HG03432 (cell line): ENCODE measurements around the gene TXNDC5.
"Not testable (repeated sequence)": the region's sequence is repeated elsewhere in the genome, so short reads cannot be mapped to it uniquely, and the experiment has no call there.

Experiments used
- ATAC-seq: cut with Tn5 transposase; IDR thresholded peaks from one replicate; pipeline ENCODE4 v1.9.1; 2021; ENCODE audit warnings: mild to moderate bottlenecking, moderate library complexity; ENCODE audit not compliant: unreplicated experiment

Gene TXNDC5

DNA sequence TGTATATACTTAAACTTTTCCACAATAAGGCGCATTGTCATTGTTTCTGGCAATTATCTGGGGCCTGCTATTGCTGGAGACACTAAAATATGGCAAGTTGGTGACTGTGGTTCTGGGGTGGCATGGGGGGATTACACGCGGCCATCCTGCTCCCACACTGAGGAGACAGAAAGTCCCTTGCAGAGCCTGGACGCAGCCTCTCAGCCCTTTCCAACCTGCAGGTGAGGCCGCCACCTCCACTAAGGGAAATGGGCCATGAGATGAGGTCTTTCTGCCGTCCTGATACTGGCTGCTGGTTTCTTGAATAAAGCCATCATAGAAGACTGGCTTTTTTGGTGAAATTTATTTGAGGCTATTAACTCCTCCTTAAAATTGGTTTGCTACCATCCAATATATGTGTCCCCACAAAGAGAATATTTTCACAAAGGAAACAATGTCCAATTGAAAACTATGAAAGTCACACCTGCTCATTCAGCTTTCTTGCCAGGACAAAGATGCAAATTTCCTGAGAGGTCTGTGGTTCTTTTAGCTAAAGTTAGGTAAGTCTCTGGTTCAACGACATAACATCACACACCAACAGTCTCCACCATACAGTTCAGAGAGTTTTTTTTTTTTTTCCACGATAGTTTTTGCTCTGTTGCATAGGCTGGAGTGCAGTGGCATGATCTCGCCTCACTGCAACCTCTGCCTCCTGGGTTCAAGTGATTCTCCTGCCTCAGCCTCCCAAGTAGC, 13.0 kb downstream of the TXNDC5 start:
- ATAC-seq: no peak

DNA sequence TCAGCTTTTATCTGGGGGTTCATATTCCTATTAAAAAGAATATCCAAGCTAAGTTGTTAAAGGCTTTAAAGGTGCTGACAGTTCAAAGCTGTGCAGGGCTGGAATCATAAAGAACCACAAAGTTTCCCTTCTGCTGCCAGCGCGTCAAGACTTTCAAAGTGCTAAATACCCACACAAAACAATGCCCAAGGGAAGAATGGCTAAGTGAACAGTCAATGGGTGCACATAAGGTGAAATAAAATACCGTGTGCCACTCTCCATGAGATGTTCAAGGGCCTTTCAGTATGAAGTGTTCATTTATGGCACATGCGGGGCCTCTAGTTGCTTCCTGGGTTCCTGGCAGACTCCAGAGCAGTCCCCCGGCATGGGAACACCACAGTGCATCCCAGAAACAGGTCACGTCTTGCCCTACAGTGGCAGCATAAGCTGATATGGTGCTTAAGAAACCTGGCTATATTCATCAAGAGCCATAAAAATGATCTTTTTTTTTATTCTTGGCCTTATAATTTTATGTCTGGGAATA, 14.1 kb downstream of the TXNDC5 start:
- no peak for ATAC-seq

DNA sequence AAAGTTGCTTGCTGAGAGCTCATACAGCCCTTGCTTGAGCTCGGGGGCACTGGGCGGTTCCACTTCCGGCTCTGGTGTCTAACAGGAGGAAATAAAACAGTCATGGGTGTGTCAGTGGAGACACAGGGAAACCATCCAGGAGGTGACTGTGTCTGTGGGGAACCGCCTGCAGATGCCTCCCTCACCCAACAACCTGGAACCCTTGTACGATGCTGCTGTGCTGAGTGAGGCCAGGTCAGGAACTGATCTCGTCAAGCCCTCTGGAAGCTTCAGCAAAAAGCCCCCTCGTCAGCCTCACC, 15.5 kb downstream of the TXNDC5 start:
- ATAC-seq: no peak

DNA sequence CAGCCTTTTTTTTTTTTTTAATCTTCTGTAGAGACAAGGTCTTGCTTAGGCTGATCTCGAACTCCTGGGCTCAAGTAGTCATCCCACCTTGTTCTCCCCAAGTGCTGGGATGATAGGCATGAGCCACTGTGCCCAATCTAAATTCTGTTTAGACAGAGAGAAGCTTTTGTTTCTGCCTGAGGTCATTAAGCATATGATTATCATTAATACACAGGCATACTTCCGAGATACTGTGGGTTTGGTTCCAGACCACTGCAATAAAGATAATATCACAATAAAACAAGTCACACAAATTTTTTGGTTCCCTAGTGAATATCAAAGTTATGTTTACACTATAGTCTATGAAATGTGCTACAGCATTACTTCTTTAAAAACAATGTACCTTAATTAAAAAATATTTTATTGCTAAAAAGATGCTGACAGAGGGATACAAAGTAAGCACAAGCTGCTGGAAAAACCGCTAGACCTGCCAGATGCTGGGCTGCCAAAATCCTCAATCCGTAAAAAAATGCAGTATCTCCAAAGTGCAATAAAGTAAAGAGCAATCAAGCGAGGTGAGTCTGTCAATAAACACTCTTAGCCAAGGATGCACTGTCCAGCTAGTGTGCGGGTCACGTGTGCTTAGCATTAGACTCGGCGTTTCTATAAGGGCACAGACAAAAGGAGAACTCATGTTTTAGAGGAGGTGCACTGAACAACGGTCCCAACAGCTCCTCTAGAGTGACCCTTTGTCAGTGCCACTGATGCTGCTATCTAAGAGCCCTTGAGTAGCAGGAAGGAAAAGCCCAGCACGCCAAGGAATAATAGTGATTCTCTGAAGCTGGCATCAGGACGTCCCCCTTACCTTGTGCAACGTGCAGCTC, 16.1 kb downstream of the TXNDC5 start:
- no peak for ATAC-seq

DNA sequence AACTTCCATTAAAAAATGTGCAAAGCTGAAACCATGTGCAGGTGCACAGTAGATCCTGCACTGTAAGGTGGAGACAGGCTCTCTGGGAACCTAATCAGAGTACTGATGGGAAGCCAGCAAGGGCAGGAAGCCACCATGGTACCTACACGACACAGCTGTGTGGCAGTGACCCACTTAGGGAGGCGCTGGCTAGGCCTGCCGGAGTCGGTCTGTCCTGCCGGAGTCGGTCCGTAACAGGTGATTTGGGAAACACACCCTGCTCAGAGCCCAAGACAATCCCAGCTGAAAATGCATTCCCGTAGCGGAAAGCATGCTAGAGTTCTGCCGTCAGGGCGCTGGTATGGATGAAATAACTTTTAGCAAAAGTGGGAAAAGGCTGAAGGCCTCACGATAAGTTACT, 17.2 kb downstream of the TXNDC5 start:
- no peak for ATAC-seq

DNA sequence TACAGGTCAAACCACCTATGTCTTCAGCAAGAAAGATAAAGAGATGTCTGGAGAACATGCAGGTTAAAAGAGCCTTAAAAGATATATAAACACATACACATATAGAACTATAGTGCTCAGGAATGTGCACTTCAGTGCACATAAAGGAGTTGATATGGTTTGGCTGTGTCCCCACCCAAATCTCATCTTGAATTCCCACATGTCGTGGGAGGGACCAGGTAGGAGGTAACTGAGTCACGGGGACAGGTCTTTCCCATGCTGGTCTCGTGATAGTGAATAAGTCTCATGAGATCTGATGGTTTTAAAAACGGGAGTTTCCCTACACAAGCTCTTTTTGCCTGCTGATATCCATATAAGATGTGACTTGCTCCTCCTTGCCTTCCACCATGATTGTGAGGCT, 18.2 kb downstream of the TXNDC5 start:
- ATAC-seq: not testable (repeated sequence)

DNA sequence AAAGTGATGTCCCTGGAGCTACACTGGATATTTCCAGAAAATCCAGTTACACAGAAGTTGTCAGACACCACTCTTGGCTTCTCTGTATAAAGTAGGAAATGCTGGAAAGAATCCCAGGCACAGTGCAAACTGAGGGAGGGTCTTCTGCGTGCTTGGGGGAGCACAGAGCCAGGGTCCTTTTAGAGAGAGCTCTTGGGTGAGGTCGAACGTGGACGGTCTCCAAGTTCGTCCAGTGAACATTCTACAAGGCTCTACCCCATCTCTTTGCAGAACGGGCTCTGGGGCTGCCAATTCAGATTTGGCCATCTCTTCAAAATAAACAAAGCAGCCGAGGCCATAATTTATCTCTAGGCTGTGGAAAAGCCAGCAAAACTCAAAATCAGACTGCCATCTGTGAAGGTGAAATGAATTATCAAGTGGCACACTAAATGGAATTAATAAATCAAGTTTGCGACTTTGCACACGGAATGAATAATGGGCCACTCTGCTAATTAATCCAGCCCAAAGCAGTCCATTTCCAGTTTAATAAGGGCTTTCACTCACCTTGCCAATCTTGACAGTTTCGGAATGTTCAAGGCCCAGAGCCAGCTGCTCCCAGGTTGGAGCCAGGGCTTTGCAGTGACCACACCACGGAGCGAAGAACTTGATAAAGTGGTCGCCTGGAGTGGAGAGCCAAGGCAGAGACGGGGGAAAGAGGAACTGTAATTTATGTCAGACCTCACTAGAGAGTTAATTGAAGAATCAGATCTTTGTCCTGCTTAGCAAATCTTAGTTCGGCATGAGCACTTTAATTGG, 19.3 kb downstream of the TXNDC5 start:
- ATAC-seq: no peak

DNA sequence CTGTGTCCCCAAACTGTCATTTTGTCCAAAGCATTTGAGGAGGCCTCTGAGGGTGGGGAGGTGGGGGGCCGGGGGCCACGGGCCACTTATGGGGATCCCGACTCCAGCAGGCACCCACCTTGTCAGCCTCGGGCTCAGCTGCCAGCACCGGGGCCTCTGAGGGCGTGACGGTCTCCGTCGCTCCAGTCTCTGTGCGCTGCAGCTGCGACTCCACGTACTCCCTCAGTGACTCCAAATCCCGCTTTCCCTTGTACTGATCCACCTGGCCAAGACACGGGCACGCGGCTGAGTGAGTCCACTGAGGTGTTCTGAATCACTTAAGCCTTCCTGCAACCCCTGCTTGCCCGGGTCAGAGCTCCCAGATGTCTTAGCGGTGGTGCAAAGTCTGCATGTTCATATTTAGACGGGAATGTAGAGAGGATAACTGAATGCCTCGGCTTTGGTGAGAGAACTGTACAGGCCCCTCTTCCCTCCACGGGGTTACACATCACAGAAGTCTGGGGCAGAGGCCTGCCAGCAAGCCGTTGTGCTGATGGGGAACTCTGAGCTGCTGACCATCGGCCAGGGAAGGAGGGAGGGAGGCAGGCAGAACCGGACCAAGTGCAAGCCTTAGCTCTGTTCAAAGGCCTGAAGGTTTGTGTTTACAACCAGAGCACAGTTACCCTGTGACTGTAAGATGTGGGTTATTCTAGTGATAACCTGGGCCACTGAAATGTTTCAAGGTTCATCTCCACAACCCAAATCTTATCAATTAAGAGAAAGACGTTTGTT, 21.8 kb downstream of the TXNDC5 start:
- ATAC-seq: no peak

DNA sequence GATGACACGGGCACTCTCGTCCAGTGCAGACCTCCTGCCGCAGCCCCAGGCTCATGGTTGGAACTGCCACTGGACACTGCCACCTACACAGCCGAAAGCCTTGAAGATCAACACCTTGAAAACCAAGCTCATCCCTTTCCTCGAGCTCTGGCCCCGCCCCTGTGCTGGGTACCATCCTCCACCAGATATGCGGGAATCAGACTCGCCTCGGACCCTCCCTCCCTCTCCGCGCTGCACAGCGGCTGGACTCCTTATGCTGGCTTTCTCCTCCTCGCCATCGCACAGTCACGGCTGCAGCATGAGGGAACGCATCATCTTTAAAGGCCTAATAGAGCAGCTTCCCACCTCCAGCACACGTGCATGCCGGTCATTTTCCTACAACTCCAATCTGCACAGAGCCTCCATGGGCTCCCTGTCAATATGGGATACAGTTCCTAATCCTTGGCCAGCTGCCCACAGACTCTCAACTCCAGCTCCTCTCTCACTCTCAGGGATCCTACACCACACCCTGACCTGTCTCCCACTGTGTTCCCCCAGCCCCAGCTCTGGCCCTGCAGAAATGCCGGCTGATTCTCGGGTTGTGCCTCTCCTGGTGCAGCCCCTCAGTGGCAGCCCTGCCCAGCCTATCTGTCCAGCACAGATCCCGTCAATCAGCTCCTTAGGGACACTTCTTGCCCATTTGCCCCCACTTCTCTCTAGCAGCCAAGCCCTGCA, 23.2 kb downstream of the TXNDC5 start:
- ATAC-seq: no peak

DNA sequence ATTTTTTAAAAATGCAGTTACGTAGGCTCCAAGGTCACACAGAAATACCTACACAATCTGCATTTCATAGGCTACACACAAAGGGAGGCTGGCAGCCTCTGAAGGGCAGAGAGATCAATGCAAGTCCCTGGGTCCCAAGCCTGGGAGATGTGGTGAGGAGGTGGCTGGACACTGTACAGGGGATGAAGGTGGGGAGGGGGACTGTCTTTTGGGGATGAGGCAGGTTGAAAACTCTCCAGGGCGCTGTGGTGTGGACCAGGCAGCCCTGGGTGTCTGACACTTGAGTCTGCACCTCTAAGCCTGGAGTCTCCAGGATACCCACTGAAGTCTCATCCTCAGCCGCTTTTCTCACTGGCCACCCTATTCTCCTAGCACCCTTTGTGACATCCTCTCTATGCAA, 24.5 kb downstream of the TXNDC5 start:
- ATAC-seq: no peak

DNA sequence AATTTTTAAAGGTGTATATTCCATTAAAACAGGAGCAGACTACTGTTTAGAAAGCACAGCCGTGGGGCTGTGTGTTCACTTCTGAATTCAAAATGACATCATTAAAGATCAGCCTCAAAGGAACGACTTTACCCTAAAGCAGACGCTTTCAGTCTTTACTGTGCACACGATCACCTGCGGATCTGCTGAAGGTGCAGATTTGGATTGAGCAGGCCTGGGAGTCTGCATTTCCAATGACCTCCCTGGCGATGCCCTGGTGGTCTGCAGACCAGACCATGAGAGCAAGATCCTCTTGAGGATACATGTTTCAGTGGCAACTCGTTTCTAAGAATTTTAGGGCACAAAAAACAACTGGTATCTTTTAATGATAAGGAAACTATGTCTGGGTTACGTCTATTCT, 27.2 kb downstream of the TXNDC5 start:
- ATAC-seq: no peak

DNA sequence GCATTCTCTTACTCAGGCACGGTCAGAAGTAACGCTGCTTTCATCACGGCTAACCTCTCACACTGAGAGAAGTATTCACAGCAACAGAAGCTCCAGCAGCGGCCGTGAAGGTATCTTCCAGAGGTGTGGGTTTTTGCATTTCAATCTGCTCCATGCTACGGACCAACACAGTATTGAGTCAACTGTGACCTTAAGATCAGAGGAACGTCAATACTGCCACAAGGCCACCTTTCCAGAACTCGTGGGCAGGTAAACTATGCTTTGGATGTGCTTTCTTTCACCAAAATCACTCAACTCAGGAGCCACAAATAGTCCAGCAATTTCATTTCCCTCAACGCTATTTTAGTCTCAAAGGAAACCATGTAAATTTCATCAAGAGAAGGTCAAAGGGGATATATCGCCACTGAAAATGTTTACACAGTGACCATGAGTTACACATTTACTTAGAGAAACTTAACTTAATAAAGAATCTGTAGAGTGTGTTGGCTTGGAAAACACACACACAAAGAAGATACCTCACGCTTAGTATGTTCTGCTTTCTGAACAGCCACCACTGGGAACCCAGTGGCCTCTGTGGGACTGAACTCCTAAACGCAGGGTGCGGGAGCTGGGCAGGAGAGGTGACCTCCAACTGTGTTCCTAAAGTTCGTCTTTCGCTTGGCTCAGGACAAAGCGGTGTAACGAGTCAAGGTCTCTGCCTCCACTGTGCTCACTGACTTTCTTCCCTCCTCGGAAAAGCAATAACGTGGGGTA, 27.9 kb downstream of the TXNDC5 start:
- no peak for ATAC-seq

DNA sequence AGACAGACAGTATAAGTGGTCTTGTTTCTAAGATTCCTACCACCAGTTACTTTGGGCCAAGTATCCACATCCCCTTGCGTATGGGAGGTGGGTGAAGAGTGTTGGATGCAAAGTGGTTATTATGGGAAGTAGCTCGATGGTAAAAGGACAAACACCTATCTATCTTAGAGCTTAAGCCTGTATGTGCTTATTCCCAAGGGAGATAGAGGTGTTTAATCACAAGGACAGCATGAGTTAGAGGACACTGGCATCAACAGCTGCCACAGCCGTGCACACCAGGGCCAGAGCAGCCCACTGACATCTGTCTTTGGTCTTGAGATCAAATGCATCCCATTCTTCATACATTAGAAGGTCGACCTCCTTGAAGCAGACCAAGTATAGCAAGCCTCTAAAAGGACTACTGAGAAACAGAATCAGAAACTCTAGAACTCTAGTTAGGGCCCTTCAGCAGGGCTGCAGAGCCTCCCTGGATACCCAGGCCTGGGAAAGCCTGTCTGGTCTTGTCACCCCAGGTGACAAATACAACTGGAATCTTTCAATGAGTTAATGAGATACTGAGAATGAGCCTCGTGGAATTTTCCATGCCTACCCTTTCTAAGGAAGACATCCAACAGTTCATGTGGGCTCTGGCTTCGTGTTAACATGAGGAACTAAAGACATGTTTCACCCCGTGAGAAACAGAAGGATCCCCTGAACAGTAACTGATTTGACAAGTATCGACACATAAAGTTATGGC, 28.7 kb downstream of the TXNDC5 start:
- ATAC-seq: no peak

DNA sequence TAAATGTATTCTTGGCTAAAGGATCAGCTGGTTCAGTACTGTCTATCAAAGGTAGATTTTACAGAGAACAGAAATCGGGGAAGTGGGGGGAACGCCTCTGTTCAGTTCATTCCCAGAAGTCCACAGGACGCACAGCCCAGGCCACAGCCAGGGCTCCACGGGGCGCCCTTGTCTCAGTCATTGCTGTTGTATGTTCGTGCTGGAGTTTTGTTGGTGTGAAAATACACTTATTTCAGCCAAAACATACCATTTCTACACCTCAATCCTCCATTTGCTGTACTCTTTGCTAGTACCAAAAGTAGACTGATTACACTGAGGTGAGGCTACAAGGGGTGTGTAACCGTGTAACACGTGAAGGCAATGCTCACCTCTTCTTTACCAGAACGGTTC, 29.9 kb downstream of the TXNDC5 start:
- ATAC-seq: no peak

DNA sequence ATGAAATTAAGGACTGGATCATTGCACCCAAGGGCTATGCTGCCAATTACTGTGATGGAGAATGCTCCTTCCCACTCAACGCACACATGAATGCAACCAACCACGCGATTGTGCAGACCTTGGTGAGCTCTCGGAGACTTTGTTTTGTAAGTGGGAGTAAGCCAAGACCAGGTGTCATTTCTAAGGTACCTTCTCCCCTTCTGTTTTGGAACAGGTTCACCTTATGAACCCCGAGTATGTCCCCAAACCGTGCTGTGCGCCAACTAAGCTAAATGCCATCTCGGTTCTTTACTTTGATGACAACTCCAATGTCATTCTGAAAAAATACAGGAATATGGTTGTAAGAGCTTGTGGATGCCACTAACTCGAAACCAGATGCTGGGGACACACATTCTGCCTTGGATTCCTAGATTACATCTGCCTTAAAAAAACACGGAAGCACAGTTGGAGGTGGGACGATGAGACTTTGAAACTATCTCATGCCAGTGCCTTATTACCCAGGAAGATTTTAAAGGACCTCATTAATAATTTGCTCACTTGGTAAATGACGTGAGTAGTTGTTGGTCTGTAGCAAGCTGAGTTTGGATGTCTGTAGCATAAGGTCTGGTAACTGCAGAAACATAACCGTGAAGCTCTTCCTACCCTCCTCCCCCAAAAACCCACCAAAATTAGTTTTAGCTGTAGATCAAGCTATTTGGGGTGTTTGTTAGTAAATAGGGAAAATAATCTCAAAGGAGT, 30.4 kb downstream of the TXNDC5 start:
- ATAC-seq: no peak

DNA sequence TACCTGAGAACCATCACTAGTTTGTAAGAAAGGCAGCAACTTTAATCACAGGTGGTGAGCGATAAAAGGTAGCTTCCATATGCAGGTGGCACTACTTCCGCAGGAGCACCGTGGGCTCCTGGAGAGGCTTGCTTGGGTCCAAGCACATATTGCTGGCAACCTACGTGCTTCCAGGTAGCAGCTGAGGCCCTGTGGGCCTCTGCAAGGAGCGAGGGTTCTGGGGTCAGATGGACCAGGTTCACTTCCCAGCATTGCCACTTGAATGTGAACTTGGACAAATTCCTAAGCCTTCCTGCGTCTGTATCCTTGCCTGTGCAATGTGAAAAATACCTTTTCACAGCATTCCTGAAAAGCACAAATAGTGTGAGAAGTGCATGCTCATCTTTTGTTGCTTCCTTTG, 31.0 kb downstream of the TXNDC5 start:
- ATAC-seq: no peak

DNA sequence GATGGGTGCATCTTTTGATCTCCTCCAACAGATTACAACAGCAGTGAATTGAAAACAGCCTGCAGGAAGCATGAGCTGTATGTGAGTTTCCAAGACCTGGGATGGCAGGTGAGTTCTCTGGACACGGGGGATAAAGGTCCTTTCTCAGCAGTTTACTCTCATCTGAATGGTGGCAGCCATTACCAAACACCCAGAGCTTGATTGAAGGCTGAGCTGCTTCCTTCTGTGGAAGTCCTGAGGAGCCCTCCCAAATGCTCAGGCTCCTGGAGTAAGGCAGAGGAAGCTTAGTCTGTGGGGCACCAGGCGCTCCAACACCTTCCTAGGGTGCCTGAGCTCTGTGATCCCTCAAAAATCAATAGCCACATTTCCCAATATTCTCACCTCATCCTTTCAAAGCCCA, 31.5 kb downstream of the TXNDC5 start:
- ATAC-seq: no peak

DNA sequence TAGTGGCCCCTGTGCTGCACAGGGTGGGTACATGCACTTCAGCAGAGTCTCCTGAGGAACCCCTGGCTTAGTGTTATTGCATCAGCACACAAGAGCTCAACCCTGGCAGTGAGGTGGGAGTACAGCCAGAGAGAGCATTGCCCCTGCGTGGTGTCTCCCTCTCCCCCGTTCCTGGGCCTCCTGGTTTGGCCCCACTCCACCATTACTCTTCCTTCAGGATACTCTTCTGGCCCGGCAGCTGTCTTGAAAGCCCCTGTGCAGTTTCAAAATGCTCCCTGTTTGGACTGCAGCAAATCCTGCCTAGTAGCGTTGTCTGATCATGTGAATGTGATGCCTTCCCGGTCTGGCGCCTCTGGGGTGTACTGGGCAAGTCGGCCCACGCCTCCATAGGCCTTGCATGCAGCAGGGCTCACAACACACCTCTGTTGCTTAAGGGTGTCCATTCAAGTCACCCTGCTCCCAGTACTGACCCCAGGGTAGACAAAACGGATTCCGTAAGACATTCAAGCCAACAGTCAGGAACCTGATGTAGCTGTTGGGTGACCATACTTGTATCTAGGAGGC, 32.1 kb downstream of the TXNDC5 start:
- ATAC-seq: no peak
